ENCODE results near the gene BCKDHB. TPM values are rescaled to one million over a fixed set of nuclear protein-coding genes. Genes with fewer than 3 reads are reported as not detected.

BCKDHB gene
- polyA plus RNA-seq, 1 of the 3 experiments (the other 2 are of a cell fraction): 19.9 TPM

DNA sequence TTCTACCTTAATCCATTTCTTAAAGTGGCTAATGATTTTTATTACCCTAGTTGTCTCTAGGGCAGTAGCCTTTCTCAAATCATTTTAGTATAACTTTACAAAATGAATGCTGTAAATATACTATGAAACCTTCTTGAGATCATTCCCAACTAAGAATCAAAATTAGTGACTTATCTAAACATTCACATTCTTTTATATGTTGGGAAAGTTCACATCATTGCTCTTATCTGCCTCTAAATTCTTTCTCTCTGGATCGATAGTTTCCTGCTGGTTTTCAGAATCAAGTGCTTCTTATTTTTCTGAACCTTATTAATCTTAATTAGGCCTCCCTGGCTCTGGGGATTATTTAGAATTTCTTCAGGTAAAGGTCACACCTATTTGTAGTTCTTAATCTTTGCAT, 126.8 kb downstream of the BCKDHB start:
- Histone ChIP-seq H3K4me3 (ENCODE audit: low read depth in 2 of 2, low read length in 1 of 2) (no peak overlapping the region), H3K27me3 (ENCODE audit: insufficient read depth) (no peaks in the 10 kb centered on the region), H3K9me3 (no peaks in the 10 kb centered on the region), H2AFZ (ENCODE audit: low read depth) (no peak overlapping the region), H3K36me3 (replicated peaks in 1 of 2; ENCODE audit: control insufficient read depth in 1 of 2, insufficient read depth in 2 of 2, low read length in 1 of 2) (no peaks in the 10 kb centered on the region), H3K27ac (ENCODE audit: low read depth in 2 of 2, low read length in 1 of 2) (no peak overlapping the region), H4K20me1 (ENCODE audit: insufficient read depth) (no peaks in the 10 kb centered on the region), H3F3A (replicated peaks; ENCODE audit: insufficient read depth) (peaks cover 3% of the 10 kb centered on the region), H3K4me2 (no peak overlapping the region), H3K4me1 (ENCODE audit: control insufficient read depth in 1 of 2, insufficient read depth in 2 of 2, low read depth in 1 of 2, low read length in 1 of 2) (no peaks in the 10 kb centered on the region; a peak in 1 of 4 replicates), H3K9me2 (no peaks in the 10 kb centered on the region), H3K9ac (no peak overlapping the region), H3K79me2 (ENCODE audit: insufficient read depth) (no peaks in the 10 kb centered on the region)
- WGBS (ENCODE audit: low lambda C conversion rate): 97% methylated on average over 1 of the region's 1 CpG
- CTCF ChIA-PET: no interaction called here
- POLR2A ChIA-PET: no interaction called here
- TF ChIP-seq FOSL2 (IDR thresholded peaks at IDR 0.05; ENCODE audit: borderline replicate concordance, low read depth) (no peak), GABPA (IDR thresholded peaks at IDR 0.05; ENCODE audit: low read depth) (no peak), SIN3A (IDR thresholded peaks at IDR 0.05; ENCODE audit: borderline replicate concordance, low read depth, low read length) (no peak), RFX5 (IDR thresholded peaks at IDR 0.05; ENCODE audit: low read length) (no peak), FOXJ3 (CRISPR knock-in tag; IDR thresholded peaks at IDR 0.05) (no peak), MEF2A (IDR thresholded peaks at IDR 0.05; ENCODE audit: borderline replicate concordance, low read depth) (no peak), YY1 (IDR thresholded peaks at IDR 0.05; ENCODE audit: low read depth) (no peak), TAF1 (IDR thresholded peaks at IDR 0.05; ENCODE audit: borderline replicate concordance, low read depth, low read length) (no peak), SMC3 (IDR thresholded peaks at IDR 0.05; ENCODE audit: low read depth, low read length) (no peak), GATA2 (CRISPR knock-in tag; IDR thresholded peaks at IDR 0.05) (no peak), RCOR1 (IDR thresholded peaks at IDR 0.05; ENCODE audit: low read length) (no peak), POLR2AphosphoS5 (IDR thresholded peaks at IDR 0.05; ENCODE audit: low read depth, low read length) (no peak), EZH2phosphoT487 (IDR thresholded peaks at IDR 0.05; ENCODE audit: borderline replicate concordance, low read depth) (no peak)
- TF ChIP-seq, protein P1, sequence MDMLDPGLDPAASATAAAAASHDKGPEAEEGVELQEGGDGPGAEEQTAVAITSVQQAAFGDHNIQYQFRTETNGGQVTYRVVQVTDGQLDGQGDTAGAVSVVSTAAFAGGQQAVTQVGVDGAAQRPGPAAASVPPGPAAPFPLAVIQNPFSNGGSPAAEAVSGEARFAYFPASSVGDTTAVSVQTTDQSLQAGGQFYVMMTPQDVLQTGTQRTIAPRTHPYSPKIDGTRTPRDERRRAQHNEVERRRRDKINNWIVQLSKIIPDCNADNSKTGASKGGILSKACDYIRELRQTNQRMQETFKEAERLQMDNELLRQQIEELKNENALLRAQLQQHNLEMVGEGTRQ (IDR thresholded peaks at IDR 0.05; ENCODE audit: borderline replicate concordance, low read depth, low read length): no peak
- no peak for DNase-seq

DNA sequence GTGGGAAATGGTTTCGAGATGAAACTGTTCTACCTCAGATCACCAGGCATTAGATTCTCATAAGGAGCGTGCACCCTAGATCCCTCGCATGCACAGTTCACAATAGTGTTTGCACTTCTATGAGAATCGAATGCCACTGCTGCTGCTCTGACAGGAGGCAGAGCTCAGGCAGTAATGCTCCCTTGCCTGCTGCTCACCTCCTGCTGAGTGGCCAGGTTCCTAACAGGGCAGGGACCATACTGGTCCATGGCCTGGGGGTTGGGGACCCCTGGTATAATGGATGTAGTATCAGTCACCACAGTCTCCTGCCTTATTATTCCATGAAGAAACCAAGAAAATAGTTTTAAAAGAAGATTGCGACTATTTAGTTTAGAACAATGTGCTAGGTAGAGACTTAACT, 127.5 kb downstream of the BCKDHB start:
- Histone ChIP-seq H4K20me1 (ENCODE audit: insufficient read depth) (no peaks in the 10 kb centered on the region), H3K4me2 (no peak overlapping the region), H3K27ac (ENCODE audit: low read depth in 2 of 2, low read length in 1 of 2) (no peak overlapping the region), H3K4me3 (ENCODE audit: low read depth in 2 of 2, low read length in 1 of 2) (no peak overlapping the region), H3K36me3 (replicated peaks in 1 of 2; ENCODE audit: control insufficient read depth in 1 of 2, insufficient read depth in 2 of 2, low read length in 1 of 2) (no peaks in the 10 kb centered on the region), H3K9me2 (no peaks in the 10 kb centered on the region), H3K9ac (no peak overlapping the region), H3K4me1 (ENCODE audit: control insufficient read depth in 1 of 2, insufficient read depth in 2 of 2, low read depth in 1 of 2, low read length in 1 of 2) (no peaks in the 10 kb centered on the region; a peak in 1 of 4 replicates), H3K9me3 (no peaks in the 10 kb centered on the region), H3F3A (replicated peaks; ENCODE audit: insufficient read depth) (peaks cover 3% of the 10 kb centered on the region), H3K27me3 (ENCODE audit: insufficient read depth) (no peaks in the 10 kb centered on the region), H3K79me2 (ENCODE audit: insufficient read depth) (no peaks in the 10 kb centered on the region), H2AFZ (ENCODE audit: low read depth) (no peak overlapping the region)
- POLR2A ChIA-PET: no interaction called here
- TF ChIP-seq, protein P2, sequence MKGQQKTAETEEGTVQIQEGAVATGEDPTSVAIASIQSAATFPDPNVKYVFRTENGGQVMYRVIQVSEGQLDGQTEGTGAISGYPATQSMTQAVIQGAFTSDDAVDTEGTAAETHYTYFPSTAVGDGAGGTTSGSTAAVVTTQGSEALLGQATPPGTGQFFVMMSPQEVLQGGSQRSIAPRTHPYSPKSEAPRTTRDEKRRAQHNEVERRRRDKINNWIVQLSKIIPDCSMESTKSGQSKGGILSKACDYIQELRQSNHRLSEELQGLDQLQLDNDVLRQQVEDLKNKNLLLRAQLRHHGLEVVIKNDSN (IDR thresholded peaks at IDR 0.05; ENCODE audit: borderline replicate concordance, low read depth): no peak
- TF ChIP-seq TEAD4 (IDR thresholded peaks at IDR 0.05; ENCODE audit: borderline replicate concordance, insufficient read depth) (no peak), GABPA (IDR thresholded peaks at IDR 0.05; ENCODE audit: low read depth) (no peak)
- TF ChIP-seq, protein P3, sequence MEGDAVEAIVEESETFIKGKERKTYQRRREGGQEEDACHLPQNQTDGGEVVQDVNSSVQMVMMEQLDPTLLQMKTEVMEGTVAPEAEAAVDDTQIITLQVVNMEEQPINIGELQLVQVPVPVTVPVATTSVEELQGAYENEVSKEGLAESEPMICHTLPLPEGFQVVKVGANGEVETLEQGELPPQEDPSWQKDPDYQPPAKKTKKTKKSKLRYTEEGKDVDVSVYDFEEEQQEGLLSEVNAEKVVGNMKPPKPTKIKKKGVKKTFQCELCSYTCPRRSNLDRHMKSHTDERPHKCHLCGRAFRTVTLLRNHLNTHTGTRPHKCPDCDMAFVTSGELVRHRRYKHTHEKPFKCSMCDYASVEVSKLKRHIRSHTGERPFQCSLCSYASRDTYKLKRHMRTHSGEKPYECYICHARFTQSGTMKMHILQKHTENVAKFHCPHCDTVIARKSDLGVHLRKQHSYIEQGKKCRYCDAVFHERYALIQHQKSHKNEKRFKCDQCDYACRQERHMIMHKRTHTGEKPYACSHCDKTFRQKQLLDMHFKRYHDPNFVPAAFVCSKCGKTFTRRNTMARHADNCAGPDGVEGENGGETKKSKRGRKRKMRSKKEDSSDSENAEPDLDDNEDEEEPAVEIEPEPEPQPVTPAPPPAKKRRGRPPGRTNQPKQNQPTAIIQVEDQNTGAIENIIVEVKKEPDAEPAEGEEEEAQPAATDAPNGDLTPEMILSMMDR (IDR thresholded peaks at IDR 0.05): no peak
- CTCF ChIA-PET: no interaction called here
- 99% methylated on average over 5 of the region's 5 CpGs for WGBS (ENCODE audit: low lambda C conversion rate)
- DNase-seq: no peak

Data from SK-N-SH (cell line).